ENCODE measurements around the gene FUT1.

- TF ChIP-seq STAT6 (CRISPR knock-in tag; IDR thresholded peaks at IDR 0.05) = no peak
- TF ChIP-seq MAFF (IDR thresholded peaks at IDR 0.05; ENCODE audit: low read length) = no peak
- no peak for TF ChIP-seq RNF2 (IDR thresholded peaks at IDR 0.05)
- no peak for TF ChIP-seq CTCF (IDR thresholded peaks at IDR 0.05 in 2 of 3, conservative IDR thresholded peaks at IDR 0.05 in 1 of 3; ENCODE audit: insufficient read depth in 2 of 3, low read depth in 1 of 3, low read length in 3 of 3)
- peak; percentile 88 for TF ChIP-seq ATF3 (IDR thresholded peaks at IDR 0.05)
- TF ChIP-seq ATF3 (CRISPR knock-in tag; conservative IDR thresholded peaks at IDR 0.05) = no peak
Observed at GRCh38 chr19:48746738-48747575, 5.5 kb downstream of the FUT1 start, which contains the start of gene IZUMO1.

Measured in K562 (cell line).